Astrocyte of the cerebellum (primary cell): ENCODE measurements around the gene NME9.
A peak's percentile ranks its signal among the peaks of the same experiment; 100 is the strongest.

Source experiments
- DNase-seq: peaks from one replicate; pipeline ENCODE4 v3.0.0-alpha.2; 2011; ENCODE audit warnings: low read depth
- H3K4me3 ChIP-seq: 2 replicates; pipeline ENCODE4 v1.5.1; 2011; ENCODE audit warnings: mild to moderate bottlenecking, low read depth, low read length, moderate library complexity
- in situ Hi-C: cut with HindIII; loops from 2 replicates; pipeline ENCODE4 v1.10.0; 2017; ENCODE audit warnings: low sequenced_read_pairs
- TF ChIP-seq, protein P1 (sequence below): IDR thresholded peaks from 2 replicates; pipeline ENCODE4 v1.5.1; 2012; ENCODE audit warnings: low read length, low read depth, moderate library complexity, mild to moderate bottlenecking; ENCODE audit errors: missing control alignments

Gene NME9

DNA sequence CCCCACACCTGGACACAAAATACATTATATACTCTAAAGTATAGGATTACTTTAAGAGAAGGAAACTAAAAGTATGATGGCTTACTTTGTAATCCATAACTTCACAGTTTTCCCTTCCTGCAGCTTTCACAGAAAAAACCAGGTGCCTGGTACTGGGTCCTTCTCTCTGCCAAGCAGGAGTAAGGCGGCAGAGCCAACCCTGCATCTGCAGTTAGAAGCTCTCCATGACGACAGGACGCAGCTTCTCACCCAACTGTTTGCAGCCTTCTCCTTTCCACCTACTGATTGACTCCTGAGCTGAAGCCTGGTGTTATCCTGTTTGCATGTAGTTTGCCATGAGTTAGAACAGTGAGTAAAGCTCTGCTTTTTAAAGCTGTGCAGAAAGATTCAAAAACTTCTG, 25.4 kb upstream of the NME9 start:
- in situ Hi-C loops: no loop called here
- TF ChIP-seq, protein P1, sequence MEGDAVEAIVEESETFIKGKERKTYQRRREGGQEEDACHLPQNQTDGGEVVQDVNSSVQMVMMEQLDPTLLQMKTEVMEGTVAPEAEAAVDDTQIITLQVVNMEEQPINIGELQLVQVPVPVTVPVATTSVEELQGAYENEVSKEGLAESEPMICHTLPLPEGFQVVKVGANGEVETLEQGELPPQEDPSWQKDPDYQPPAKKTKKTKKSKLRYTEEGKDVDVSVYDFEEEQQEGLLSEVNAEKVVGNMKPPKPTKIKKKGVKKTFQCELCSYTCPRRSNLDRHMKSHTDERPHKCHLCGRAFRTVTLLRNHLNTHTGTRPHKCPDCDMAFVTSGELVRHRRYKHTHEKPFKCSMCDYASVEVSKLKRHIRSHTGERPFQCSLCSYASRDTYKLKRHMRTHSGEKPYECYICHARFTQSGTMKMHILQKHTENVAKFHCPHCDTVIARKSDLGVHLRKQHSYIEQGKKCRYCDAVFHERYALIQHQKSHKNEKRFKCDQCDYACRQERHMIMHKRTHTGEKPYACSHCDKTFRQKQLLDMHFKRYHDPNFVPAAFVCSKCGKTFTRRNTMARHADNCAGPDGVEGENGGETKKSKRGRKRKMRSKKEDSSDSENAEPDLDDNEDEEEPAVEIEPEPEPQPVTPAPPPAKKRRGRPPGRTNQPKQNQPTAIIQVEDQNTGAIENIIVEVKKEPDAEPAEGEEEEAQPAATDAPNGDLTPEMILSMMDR: no peak
- DNase-seq: no peak
- H3K4me3 ChIP-seq: no peak overlapping the region

DNA sequence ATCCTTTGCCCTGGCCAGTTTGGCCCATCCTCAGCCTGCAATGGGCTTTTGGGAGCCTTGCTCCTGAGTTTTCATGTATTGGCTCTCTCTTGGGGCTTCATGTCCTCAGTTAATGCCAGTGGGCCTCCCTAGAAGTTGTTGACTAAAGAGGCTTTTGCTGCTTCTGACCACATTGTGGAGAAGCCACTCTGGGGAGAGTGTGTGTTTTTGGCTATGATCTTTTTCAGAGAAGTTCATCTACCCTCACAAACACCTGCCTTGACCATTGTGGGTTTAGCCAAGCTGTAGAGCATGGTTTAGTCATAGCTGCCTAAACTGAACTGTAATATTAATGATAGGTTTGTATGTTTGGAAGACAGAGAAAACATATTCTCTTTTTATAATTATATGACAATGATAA, 24.7 kb upstream of the NME9 start:
- in situ Hi-C loops: no loop called here
- no peak for DNase-seq
- TF ChIP-seq, protein P1: no peak
- no peak overlapping the region for H3K4me3 ChIP-seq

DNA sequence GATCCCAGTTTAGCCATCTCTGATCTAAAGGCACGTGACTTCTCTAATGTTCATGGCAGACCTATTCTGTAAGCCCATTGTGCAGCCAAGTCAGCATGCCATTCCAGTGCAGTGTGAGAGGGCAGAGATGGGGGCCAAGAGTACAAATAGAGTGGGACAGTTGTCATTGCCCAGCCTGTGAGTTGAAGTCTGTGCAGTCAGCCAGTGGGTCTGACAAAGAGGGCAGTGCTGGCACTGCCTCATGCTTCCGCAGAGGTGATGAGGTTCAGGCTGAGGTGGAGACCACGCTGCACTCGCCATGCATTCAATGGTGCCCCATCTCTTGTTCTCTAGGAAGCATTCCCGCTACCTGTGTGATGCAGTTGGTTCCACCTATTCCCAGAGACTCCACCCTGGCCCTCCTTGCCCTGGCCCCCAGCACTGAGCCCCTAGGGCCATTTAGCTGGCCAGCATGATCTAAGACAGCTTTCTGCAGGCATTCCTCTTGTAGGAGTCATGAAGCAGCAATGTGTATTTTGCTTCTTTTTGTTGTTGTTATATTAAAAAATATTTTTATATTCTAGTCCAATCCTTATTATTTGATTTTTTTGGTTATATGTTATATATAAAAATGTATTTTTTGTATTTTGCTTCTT, 22.4 kb upstream of the NME9 start:
- TF ChIP-seq, protein P1: no peak
- no peak for DNase-seq
- in situ Hi-C loops: no loop called here
- H3K4me3 ChIP-seq: no peak overlapping the region

DNA sequence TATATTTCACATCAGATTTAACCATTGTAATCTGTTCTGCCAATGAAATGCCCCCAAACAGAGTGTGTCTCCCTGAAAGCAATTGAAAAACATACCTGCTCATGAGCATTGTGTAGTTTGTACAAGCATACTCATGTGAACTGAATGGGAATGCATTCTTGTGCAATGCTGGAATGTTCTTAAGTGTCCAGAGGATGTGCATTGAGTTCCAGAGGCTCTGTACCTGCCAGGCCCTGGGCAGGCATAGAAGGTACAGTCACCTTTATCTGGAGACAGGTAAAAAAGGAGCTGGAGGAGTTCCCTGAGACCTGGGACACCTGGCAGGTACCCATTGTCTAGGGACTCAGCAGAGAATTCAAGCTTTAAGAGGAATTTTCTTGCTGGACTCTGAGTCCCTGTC, 21.5 kb upstream of the NME9 start:
- in situ Hi-C loops: no loop called here
- no peak for DNase-seq
- TF ChIP-seq, protein P1: no peak

DNA sequence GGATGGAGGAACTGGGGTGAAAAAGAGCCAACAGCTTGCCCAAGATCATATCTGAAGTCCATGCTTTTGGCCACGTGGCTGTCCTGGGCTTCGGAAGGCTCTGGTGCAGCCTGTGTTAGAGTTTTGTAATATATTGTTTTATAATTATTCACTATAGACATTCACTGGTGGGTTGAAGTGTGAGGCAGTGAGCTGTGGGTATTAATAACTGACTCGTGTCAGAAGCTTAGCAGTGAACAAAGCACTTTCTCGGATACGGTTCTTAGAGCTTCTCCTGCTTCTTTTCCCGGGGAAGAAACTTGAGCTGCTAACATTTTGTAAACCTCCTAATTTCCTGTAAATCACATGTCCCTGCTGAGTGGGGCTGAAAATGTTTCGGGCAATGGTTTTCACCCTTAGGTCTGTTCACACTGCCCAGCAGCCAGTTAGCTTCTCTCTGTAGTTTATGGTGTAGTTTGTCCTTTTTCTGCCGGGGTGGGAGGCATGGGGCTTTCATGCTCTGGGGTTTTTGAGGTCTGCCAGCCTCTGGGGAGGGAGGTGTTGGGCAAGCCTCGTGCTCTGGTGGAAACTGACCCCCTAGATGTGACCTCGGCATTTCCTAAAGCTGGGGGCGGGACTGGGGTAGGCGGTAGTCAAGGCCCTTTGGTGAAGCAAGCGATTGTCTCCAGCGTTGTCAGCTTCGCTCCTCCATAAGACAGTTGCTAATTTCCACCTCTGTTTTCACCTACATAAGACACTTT, 20.4 kb upstream of the NME9 start:
- peak overlapping the region; percentile 62 for H3K4me3 ChIP-seq
- in situ Hi-C loops: no loop called here
- DNase-seq: no peak
- TF ChIP-seq, protein P1: no peak

More for the DNA sequence above, 21.5 kb upstream of the NME9 start:
- no peak overlapping the region for H3K4me3 ChIP-seq

DNA sequence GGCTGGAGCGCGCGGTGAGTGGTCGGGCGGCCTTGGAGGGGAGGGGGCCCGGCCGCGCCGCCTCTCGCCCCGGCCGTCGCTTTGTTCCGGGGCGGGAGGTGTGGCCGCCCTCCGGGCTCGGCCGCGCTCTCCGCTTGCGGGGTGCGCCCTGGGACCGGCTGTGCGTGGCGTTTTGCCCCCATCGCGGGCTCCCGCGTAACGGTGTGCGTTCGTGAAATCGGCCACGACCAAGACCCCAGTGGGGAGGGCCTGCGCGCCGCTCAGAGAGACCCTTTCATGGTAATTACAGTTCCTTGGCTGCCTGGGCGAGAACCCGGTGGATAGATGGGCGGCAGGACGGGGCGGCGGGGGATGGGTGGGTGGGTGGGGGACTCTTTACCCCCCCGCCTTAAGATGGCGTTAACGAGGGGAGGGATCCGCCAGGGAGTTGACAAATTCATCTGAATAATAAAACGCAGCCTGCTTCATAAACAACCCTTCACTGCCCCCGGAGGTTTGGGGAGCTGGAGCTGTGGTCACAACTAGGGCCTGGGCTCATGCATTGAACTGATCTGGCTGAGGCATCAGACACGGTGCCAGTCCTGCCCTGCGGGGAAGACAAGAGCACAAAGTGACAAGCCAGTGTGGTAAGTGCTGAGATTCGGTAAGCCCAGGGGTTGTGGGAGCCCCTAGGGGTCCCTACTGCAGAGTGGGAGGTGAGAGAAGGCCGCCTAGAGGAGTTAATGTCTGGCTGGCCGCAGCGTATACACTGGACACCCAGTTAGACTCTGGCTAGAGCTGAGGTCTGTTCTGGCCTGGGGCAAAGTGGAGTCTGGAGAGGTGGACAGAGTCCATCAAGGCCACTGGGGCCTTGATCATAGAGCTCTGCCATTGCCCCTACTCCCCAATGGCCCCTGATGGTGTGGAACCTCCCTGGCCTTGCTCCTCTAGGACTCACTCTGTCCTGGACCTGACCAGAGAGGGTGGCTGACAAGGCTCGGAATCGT, 19.4 kb upstream of the NME9 start:
- no peak for DNase-seq
- in situ Hi-C loops: no loop called here
- TF ChIP-seq, protein P1: no peak
- H3K4me3 ChIP-seq: peak overlapping the region; percentile 62
